OCI-LY7 (cell line): ENCODE results near the gene ROBO2.

Source experiments
- EZH2phosphoT487 ChIP-seq: fragments of 200-600 bp; sonication (generic); IDR thresholded peaks from 2 replicates; pipeline ENCODE4 v1.6.1; 2018; ENCODE audit warnings: low read depth, borderline replicate concordance, mild to moderate bottlenecking, mixed run types, antibody characterized with exemption, low read length, moderate library complexity, mixed read lengths
- TF ChIP-seq, protein P1 (sequence below): fragments of 200-600 bp; sonication (generic); conservative IDR thresholded peaks from 2 replicates; pipeline ENCODE4 v1.5.1; 2014; ENCODE audit warnings: mild to moderate bottlenecking, antibody characterized with exemption, low read length, moderate library complexity, mixed read lengths

DNA sequence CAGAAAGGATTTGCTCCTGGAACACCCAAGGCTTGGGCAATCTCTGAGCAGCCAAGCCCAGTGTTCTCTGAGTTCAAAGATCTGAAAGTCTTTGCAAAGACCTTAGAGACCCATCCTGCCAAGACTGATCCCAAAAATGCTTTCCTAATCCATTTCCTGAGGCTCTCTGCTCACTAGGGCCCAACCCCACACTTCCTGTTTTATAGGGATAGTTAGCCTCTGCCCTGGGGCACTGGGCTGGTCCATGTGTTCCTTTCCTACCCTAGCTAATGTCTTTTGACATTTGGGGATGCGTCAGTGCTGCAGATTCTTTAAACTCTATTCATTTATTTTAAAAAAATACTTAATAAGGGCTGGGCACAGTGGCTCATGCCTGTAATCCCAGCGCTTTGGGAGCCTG, 372.7 kb downstream of the ROBO2 start:
- TF ChIP-seq, protein P1, sequence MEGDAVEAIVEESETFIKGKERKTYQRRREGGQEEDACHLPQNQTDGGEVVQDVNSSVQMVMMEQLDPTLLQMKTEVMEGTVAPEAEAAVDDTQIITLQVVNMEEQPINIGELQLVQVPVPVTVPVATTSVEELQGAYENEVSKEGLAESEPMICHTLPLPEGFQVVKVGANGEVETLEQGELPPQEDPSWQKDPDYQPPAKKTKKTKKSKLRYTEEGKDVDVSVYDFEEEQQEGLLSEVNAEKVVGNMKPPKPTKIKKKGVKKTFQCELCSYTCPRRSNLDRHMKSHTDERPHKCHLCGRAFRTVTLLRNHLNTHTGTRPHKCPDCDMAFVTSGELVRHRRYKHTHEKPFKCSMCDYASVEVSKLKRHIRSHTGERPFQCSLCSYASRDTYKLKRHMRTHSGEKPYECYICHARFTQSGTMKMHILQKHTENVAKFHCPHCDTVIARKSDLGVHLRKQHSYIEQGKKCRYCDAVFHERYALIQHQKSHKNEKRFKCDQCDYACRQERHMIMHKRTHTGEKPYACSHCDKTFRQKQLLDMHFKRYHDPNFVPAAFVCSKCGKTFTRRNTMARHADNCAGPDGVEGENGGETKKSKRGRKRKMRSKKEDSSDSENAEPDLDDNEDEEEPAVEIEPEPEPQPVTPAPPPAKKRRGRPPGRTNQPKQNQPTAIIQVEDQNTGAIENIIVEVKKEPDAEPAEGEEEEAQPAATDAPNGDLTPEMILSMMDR = no peak
- TF ChIP-seq EZH2phosphoT487 = no peak
